ENCODE results near the gene BCAR3.

BCAR3 gene

DNA sequence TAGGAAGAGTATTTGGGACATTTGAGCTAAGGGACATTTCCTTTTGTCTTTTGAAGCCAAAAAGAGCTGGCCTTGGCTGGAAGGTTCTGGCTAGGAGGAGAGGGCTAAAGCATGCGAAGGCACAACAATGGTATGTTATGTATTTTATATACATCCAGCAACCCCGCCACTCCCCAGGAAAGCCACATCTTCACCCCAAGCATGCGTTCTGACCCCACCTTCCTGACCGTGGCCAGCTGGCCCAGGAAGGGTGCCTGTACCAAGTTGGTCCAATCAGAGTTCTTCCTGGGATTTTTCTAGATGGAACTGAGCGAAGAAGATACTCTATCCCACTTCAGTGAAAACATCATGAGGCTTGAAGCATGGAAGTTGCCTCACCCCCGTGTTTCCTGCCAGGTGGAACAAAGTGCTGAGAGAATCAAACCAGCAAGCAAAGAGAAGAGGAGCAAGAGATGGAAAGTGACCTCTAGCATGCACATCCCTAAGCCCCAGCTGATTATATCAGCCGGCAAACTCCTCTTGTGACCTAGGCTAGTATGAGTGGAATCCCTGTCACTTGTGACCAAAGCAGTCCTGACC lies 82.7 kb downstream of the BCAR3 start:
- Histone ChIP-seq H3K9me3 (ENCODE audit: insufficient read depth, low read length, severe bottlenecking) (no peaks in the 10 kb centered on the region), H3K4me2 (ENCODE audit: insufficient read depth, low read length) (no peak overlapping the region), H4K20me1 (ENCODE audit: insufficient read depth, low read length) (no peaks in the 10 kb centered on the region), H2AFZ (ENCODE audit: low read depth, low read length) (no peak overlapping the region), H3K4me3 (ENCODE audit: low read depth in 1 of 2, low read length in 2 of 2) (no peak overlapping the region), H3K27me3 (ENCODE audit: insufficient read depth, low read length, poor library complexity) (no peaks in the 10 kb centered on the region), H3K79me2 (ENCODE audit: insufficient read depth, low read length) (no peaks in the 10 kb centered on the region), H3K9ac (ENCODE audit: low read depth, low read length) (no peak overlapping the region), H3K27ac (ENCODE audit: low read length) (no peak overlapping the region), H3K36me3 (ENCODE audit: insufficient read depth, low read length) (no peaks in the 10 kb centered on the region), H3K4me1 (ENCODE audit: insufficient read depth, low read length) (no peaks in the 10 kb centered on the region)
- TF ChIP-seq EZH2 (IDR thresholded peaks at IDR 0.05; ENCODE audit: borderline replicate concordance, low read depth, low read length, severe bottlenecking), result no peak
- TF ChIP-seq, protein P1, sequence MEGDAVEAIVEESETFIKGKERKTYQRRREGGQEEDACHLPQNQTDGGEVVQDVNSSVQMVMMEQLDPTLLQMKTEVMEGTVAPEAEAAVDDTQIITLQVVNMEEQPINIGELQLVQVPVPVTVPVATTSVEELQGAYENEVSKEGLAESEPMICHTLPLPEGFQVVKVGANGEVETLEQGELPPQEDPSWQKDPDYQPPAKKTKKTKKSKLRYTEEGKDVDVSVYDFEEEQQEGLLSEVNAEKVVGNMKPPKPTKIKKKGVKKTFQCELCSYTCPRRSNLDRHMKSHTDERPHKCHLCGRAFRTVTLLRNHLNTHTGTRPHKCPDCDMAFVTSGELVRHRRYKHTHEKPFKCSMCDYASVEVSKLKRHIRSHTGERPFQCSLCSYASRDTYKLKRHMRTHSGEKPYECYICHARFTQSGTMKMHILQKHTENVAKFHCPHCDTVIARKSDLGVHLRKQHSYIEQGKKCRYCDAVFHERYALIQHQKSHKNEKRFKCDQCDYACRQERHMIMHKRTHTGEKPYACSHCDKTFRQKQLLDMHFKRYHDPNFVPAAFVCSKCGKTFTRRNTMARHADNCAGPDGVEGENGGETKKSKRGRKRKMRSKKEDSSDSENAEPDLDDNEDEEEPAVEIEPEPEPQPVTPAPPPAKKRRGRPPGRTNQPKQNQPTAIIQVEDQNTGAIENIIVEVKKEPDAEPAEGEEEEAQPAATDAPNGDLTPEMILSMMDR (IDR thresholded peaks at IDR 0.05; ENCODE audit: borderline replicate concordance, extremely low read depth, low read length, poor library complexity, severe bottlenecking), result no peak
- DNase-seq, result no peak
- no peak for ATAC-seq (ENCODE audit: insufficient read depth, low read depth)

DNA sequence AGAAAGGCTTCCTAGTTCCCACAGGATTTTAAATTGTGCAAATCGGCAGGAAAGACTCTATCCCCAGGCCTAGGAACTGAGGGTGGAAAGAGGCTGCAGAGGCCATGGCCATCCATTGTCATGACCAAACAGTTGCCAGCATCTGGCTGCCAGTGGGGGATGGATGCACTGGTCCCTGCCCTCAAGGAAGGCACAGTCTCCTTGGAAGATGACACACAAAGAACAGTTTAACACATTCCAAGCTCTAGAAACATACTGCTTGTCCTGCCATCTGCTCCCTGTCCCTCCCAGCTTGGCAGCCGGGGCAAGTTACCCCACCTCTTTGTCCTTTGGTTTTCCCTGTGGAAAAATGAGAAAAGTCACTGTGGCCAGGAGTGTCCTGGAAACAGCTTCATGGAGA lies 83.2 kb downstream of the BCAR3 start:
- no peaks in the 10 kb centered on the region for H3K9me3 ChIP-seq (ENCODE audit: insufficient read depth, low read length, severe bottlenecking)
- no peaks in the 10 kb centered on the region for H3K79me2 ChIP-seq (ENCODE audit: insufficient read depth, low read length)
- H4K20me1 ChIP-seq (ENCODE audit: insufficient read depth, low read length), result no peaks in the 10 kb centered on the region
- no peak overlapping the region for H3K9ac ChIP-seq (ENCODE audit: low read depth, low read length)
- no peaks in the 10 kb centered on the region for H3K36me3 ChIP-seq (ENCODE audit: insufficient read depth, low read length)
- H3K4me3 ChIP-seq (ENCODE audit: low read depth in 1 of 2, low read length in 2 of 2), result no peak overlapping the region
- no peaks in the 10 kb centered on the region for H3K4me1 ChIP-seq (ENCODE audit: insufficient read depth, low read length)
- no peak for DNase-seq
- H3K27me3 ChIP-seq (ENCODE audit: insufficient read depth, low read length, poor library complexity), result no peaks in the 10 kb centered on the region
- no peak overlapping the region for H3K27ac ChIP-seq (ENCODE audit: low read length)
- ATAC-seq (ENCODE audit: insufficient read depth, low read depth), result no peak
- H3K4me2 ChIP-seq (ENCODE audit: insufficient read depth, low read length), result no peak overlapping the region
- no peak for TF ChIP-seq EZH2 (IDR thresholded peaks at IDR 0.05; ENCODE audit: borderline replicate concordance, low read depth, low read length, severe bottlenecking)
- TF ChIP-seq, protein P1 (IDR thresholded peaks at IDR 0.05; ENCODE audit: borderline replicate concordance, extremely low read depth, low read length, poor library complexity, severe bottlenecking), result no peak
- no peak overlapping the region for H2AFZ ChIP-seq (ENCODE audit: low read depth, low read length)

DNA sequence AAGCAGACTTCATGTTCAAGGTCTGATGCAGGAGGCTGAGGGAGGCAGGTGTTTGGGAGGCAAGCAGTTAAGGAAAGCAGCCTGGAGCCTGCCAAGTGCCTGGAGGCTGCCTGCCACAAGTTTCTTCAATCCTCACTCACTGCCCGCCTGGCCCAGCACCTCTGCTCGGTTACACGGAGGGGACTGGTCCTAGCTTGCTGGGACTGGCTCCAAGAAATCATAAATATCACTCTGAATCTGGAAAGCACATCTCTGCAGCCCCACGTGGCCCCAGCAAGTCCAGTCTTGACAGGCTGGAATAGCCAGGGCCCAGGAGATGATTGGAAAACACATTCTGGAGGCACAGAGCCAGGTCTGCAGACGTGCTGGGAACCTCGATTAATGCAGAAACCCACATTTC lies 83.9 kb downstream of the BCAR3 start:
- no peak overlapping the region for H3K27ac ChIP-seq (ENCODE audit: low read length)
- no peaks in the 10 kb centered on the region for H3K4me1 ChIP-seq (ENCODE audit: insufficient read depth, low read length)
- H2AFZ ChIP-seq (ENCODE audit: low read depth, low read length), result no peak overlapping the region
- TF ChIP-seq, protein P1 (IDR thresholded peaks at IDR 0.05; ENCODE audit: borderline replicate concordance, extremely low read depth, low read length, poor library complexity, severe bottlenecking), result no peak
- TF ChIP-seq EZH2 (IDR thresholded peaks at IDR 0.05; ENCODE audit: borderline replicate concordance, low read depth, low read length, severe bottlenecking), result no peak
- H3K4me3 ChIP-seq (ENCODE audit: low read depth in 1 of 2, low read length in 2 of 2), result no peak overlapping the region
- no peaks in the 10 kb centered on the region for H3K27me3 ChIP-seq (ENCODE audit: insufficient read depth, low read length, poor library complexity)
- H3K9ac ChIP-seq (ENCODE audit: low read depth, low read length), result no peak overlapping the region
- DNase-seq, result no peak
- H3K9me3 ChIP-seq (ENCODE audit: insufficient read depth, low read length, severe bottlenecking), result no peaks in the 10 kb centered on the region
- ATAC-seq (ENCODE audit: insufficient read depth, low read depth), result no peak
- no peaks in the 10 kb centered on the region for H3K36me3 ChIP-seq (ENCODE audit: insufficient read depth, low read length)
- H4K20me1 ChIP-seq (ENCODE audit: insufficient read depth, low read length), result no peaks in the 10 kb centered on the region
- H3K4me2 ChIP-seq (ENCODE audit: insufficient read depth, low read length), result no peak overlapping the region
- no peaks in the 10 kb centered on the region for H3K79me2 ChIP-seq (ENCODE audit: insufficient read depth, low read length)
